Ramos (cell line): Measurements from ENCODE around the gene UQCRQ.

ENCODE experiments used
- in situ Hi-C: fragments of 300-500 bp; cut with MboI; formaldehyde crosslinking; loops from one replicate; pipeline ENCODE4 v1.14.3; 2022; ENCODE audit warnings: low sequenced_read_pairs; ENCODE audit not compliant: unreplicated experiment

UQCRQ gene

GRCh38 chr5:132898094-132898493, 31.7 kb downstream of the UQCRQ start:
- in situ Hi-C loops = no loop called here

GRCh38 chr5:132901036-132901435, 34.6 kb downstream of the UQCRQ start:
- in situ Hi-C loops = no loop called here

- in situ Hi-C loops = no loop called here
Observed at GRCh38 chr5:132901730-132902129, 35.3 kb downstream of the UQCRQ start.

GRCh38 chr5:132905938-132906337, 39.5 kb downstream of the UQCRQ start:
- in situ Hi-C loops = no loop called here

- in situ Hi-C loops = no loop called here
Observed at GRCh38 chr5:132907161-132907560, 40.7 kb downstream of the UQCRQ start.

GRCh38 chr5:132909702-132910101, 43.3 kb downstream of the UQCRQ start:
- in situ Hi-C loops = no loop called here

- in situ Hi-C loops = no loop called here
Observed at GRCh38 chr5:132915681-132916080, 49.2 kb downstream of the UQCRQ start.

GRCh38 chr5:132916086-132916485, 49.6 kb downstream of the UQCRQ start:
- in situ Hi-C loops = no loop called here
